ENCODE measurements around the gene GALNT7.
"Not testable (repeated sequence)": the region's sequence is repeated elsewhere in the genome, so short reads cannot be mapped to it uniquely, and the experiment has no call there.

Gene GALNT7

GRCh38 chr4:173167758-173168395 lies 734 bp upstream of the GALNT7 start:
- peak; percentile 37 for DNase-seq (ENCODE audit: low spot score)

DNA sequence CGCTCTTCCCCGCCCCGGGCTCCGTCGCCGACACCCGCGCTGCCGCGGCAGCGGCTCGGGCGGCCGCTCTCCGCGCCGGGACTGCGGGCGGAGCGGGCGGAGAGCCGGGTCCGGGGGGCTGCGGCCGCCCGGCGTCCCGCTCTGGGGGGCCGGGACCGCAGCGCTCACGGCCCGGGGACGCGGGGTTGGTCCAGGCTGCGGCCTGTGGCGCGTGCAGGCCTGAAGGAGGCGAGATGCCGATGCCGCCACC lies 492 bp downstream of the GALNT7 start:
- no peak for DNase-seq (ENCODE audit: low spot score)

DNA sequence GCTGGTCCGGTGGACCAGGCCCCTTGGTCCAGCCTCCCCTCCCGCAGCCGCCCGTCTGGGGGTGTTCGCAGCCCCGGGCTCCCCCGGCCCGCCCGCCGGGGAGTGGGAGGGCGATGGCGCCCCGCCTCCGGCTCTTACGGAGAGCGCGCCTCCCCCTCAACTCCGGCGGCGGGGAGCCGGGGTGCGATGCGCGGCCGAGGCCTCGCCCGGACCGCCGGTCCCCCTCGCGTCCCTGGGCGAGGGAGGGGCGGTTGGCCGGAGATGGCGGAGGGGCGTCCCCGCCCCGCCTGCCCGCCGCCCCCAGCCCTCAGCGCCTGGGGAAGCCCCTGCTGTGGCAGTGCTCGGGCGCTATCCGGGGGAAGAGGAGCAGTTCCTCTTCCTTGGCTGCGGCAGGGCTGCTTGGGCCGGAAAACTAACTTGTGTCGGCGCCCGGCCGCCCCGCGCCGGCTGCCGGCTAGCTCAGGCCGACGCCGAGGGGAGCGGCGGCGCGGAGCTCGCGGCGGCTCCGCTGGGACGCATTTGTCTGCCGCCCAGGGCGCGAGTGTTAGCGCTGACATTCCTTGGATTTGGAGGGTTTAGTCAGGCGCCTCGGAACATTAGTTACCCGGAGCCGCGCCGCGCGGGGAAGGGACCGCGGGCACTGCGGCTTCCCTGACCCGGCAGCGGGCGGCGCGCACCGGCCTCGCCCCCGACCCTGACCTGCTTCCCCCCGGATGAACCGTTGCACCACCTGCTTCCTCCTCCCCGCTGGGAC lies 994 bp downstream of the GALNT7 start:
- peak; percentile 73 for DNase-seq (ENCODE audit: low spot score)

- no peak for DNase-seq (ENCODE audit: low spot score)
These were observed 1.7 kb downstream of the GALNT7 start for GRCh38 chr4:173170182-173170778.

DNA sequence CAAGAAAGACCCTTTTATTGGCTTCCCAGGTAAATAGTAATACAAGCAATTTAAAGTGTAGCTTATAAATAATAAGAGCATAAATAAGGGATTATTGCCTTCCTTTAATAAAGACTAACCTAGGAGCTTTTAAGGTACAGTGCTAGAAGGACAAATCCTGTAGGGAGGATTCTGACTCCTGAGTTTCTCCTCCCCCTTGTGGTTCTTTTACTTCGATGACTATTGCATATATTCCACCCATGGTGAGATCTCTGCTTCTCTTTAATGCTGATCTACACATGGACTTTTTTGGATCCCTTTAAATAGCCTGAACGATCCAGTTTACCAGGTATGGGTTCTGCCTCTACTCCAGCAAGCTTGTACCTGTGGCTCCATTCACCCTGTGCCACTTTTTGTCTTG lies 2.5 kb downstream of the GALNT7 start:
- DNase-seq (ENCODE audit: low spot score) = no peak

DNA sequence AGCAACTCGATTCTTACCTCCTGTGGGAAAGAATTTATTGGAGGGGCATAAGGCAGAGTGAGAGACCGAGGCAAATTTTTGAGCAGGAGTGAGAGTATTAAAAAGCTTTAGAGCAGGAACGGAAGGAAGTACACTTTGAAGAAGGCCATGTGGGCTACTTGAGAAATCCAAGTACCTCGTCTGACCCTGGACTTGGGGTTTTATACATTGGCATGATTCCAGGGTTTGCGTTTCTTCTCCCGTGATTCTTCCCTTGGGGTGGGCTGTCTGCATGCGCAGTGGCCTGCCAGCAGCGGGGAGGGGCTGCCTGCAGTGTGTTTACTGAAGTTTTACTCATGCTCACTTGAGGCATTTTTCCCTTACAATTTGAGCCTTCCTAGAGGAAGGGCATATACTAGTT lies 3.4 kb downstream of the GALNT7 start:
- DNase-seq (ENCODE audit: low spot score) = no peak

DNA sequence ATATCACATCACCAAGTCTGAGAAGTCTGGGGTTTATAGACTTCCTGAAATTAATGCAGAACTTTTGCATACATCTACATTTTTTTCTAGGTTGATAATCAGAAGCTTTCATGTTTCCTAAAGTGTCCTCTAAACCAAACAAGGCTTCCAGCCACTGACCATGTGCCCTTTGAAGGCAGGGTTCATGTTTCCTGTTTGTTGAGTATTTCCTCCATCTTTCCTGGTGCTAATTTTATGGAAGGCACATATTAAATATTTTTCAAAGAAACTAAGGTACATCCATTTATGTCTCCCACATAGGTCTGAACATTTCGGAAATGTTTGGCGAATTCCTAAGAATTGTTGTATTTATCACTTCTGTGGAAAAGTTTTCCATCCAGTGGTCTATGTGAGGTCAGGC lies 5.6 kb downstream of the GALNT7 start:
- no peak for DNase-seq (ENCODE audit: low spot score)

GRCh38 chr4:173174594-173175012 lies 6.0 kb downstream of the GALNT7 start:
- DNase-seq (ENCODE audit: low spot score) = no peak

GRCh38 chr4:173176010-173176409 lies 7.4 kb downstream of the GALNT7 start:
- no peak for DNase-seq (ENCODE audit: low spot score)

DNA sequence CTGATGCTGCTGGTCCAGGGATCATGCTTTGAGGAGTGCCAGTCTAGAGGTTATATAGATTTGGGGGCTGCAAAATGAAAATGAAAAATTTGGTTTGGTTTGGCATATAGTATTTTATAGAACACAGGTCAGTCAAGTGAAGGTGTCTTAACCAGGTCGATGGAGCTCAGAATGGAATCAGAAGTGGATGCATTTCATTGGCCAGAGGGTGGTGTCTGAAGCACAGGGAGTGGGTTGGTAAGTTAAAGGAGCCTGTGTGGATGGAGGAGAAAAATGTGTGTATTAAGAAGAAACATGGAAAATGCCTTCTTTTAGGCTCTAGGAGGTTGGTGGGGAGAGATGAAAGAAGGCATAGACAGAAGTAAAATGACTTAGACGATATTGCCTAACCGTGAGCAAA lies 8.6 kb downstream of the GALNT7 start:
- DNase-seq (ENCODE audit: low spot score) = no peak

DNA sequence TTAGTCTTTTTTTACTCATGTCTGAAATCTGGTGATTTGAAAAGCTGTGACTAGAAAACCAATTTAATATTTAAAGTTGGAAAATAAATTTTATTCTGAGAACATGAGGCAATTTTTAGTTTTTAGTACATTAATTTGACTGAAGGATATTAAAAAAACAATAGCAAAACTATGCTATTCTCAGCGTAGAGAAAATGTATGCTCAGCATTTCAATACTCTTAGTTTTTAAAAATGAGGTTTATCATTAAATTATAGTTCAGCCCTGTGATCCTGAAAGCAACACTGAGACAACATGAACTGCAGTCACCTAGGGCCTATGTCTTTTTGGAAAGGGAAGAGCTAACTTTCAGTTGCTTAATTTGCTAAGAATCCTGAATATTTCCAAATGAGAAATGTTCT lies 9.5 kb downstream of the GALNT7 start:
- DNase-seq (ENCODE audit: low spot score) = no peak

- no peak for DNase-seq (ENCODE audit: low spot score)
These were observed 13.2 kb downstream of the GALNT7 start for GRCh38 chr4:173181848-173182247.

DNA sequence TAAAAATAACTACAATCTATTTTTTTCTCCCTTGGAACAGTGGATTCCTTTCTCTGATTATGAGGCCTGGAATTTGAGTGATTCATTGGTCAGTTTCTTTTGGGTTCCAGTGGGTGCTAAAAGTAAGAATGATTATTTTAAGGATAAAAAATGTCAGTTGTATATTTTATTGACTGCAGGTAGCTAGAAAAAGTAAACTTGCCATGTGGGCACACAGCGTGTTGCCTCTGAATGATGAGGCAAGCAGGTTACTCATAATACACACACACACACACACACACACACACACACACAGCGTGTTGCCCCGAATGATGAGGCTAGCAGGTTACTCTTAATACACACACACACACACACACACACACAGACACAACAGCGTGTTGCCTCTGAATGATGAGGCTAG lies 13.8 kb downstream of the GALNT7 start:
- no peak for DNase-seq (ENCODE audit: low spot score)

- not testable (repeated sequence) for DNase-seq (ENCODE audit: low spot score)
These were observed 15.1 kb downstream of the GALNT7 start for GRCh38 chr4:173183659-173184247.

DNA sequence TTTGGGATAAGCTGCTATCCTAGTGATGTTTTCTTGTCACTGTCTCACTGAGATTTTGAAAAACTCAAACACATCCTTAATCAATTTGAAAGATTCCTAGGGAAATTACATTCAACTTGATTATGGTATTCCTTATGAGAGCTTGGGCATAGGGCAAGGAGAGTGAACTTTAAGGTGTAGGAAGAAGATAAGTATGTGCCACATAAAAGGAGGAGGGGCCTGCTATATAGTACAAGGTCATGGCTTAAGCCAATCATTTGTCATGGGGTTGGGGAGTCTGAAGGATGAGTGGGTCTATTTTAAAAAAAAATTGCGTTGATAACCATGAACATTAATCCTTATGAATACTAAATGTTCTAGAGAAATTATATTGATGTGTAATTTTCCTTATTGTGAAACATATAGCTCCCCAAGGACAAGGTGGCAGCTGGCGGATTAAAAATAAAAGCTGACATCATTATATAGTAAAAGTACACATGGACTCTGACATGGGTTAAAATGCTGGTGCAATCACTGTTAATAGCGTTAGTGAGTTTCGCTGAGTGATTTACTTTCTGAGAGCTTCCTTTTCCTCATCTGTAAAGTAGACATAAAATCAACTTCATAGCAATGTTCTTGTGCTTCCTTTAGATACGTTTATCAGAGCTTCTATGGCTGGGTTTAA lies 17.4 kb downstream of the GALNT7 start:
- DNase-seq (ENCODE audit: low spot score) = no peak

DNA sequence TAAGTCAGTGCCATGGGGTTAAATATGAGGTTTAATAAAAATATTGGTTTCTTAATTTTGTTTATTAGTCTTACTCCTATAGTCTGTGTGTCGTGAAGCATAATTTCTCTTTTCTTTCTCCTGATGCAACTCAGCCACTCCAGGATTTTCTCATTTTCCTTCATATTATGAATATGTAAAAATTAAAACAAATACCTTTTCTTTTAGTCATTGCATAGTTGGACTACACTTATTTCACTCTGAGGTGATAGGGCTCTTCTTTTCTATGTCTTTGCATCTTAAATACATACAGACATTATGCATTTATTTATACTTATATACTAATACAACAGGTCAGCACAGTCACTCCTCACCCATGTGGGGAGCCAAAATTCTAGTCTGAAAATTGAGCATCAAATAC lies 19.1 kb downstream of the GALNT7 start:
- no peak for DNase-seq (ENCODE audit: low spot score)

GRCh38 chr4:173188648-173189047 lies 20.0 kb downstream of the GALNT7 start:
- no peak for DNase-seq (ENCODE audit: low spot score)

- DNase-seq (ENCODE audit: low spot score) = no peak
These were observed 20.6 kb downstream of the GALNT7 start for GRCh38 chr4:173189117-173189693.

- DNase-seq (ENCODE audit: low spot score) = no peak
These were observed 23.0 kb downstream of the GALNT7 start for GRCh38 chr4:173191623-173192041.

DNA sequence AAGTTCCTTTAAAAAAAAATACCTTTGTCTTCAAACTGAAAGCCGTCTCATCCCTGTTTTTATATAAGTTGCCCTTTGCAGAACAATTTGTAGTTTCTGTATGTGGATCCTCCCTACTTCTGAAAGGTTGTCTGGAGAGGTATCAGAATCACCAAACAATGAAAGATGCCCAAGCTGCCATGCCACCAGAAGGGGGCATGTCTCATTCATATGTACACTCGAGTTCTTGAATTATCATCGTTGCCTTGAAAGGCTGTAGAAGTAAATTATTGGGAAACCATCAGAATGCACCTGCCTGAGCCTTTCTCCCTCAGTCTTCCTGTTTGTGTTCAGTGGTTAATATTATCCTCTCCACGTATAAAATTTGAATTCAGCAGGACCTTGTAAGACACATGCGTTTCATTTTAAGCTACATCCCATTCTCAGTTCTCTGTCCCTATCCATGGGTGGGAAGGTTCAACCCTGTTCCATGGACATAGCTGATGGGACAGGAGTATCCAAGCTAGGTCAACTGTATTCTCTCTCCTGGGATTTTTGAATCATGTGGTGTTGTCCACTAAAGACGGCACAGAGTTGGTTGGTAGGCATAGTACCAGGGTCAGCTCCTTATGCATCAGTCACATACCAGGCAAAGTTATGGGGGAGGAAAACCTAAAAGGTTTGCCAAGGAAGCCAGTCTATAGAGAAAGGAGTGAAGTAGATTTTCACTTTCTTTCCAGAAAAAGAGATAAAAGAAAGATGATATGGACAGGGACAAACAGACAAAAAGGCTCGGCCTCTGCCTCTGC lies 24.0 kb downstream of the GALNT7 start:
- DNase-seq (ENCODE audit: low spot score) = no peak

- no peak for DNase-seq (ENCODE audit: low spot score)
These were observed 25.5 kb downstream of the GALNT7 start for GRCh38 chr4:173194157-173194556.

GRCh38 chr4:173195109-173195508 lies 26.5 kb downstream of the GALNT7 start:
- DNase-seq (ENCODE audit: low spot score) = peak; percentile 31

Data from globus pallidus (tissue), 1 donor.